ENCODE results near the gene PER1.

PER1 gene

DNA sequence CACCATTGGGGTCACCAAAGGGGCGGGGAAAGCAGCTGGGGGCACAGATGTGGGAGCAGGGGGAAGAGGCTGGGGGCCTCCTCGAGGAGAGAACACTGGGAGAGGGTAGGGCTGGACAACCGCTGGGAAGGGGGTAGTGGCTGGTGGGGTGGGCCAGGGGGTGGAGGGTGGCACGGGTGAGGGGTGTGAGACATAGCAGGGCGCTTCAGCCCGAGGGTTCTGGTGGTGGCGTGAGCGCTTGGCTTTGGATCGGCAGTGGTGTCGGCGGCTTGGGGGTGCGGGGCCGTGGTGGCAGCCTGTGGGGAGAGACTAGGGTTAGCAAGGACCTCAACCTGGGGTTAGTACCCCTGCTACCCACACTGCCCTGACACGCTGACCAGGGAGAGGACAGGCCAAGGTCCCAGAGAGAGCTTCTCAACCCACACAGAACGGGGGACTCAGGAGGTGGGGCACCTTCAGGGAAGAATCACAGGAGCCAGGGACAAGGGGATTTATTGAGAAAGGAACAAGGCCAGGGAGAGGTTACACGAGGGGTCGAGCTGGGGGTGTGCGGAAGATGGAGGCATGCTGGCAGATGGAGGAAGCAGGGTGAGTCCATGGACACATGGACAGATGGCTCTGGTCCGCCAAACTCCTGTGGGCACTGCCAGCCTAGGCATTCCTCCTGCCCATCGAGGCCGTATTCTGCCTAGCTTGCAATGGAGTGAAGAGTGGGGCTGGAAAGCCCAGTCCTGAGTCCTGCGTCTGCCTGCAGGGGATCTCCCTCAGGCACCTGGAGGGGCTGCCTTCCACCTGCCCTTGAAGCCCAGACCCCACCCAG, 8.4 kb downstream of the PER1 start:
- no peak overlapping the region for H3K4me3 ChIP-seq (ENCODE audit: low read depth, low read length)
- no peak for DNase-seq (ENCODE audit: low read depth)
- TF ChIP-seq, protein P1, sequence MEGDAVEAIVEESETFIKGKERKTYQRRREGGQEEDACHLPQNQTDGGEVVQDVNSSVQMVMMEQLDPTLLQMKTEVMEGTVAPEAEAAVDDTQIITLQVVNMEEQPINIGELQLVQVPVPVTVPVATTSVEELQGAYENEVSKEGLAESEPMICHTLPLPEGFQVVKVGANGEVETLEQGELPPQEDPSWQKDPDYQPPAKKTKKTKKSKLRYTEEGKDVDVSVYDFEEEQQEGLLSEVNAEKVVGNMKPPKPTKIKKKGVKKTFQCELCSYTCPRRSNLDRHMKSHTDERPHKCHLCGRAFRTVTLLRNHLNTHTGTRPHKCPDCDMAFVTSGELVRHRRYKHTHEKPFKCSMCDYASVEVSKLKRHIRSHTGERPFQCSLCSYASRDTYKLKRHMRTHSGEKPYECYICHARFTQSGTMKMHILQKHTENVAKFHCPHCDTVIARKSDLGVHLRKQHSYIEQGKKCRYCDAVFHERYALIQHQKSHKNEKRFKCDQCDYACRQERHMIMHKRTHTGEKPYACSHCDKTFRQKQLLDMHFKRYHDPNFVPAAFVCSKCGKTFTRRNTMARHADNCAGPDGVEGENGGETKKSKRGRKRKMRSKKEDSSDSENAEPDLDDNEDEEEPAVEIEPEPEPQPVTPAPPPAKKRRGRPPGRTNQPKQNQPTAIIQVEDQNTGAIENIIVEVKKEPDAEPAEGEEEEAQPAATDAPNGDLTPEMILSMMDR (IDR thresholded peaks at IDR 0.05; ENCODE audit: low read depth, low read length, missing control alignments) = no peak
- in situ Hi-C loops (cut with HindIII; ENCODE audit: low sequenced_read_pairs) = no loop called here

DNA sequence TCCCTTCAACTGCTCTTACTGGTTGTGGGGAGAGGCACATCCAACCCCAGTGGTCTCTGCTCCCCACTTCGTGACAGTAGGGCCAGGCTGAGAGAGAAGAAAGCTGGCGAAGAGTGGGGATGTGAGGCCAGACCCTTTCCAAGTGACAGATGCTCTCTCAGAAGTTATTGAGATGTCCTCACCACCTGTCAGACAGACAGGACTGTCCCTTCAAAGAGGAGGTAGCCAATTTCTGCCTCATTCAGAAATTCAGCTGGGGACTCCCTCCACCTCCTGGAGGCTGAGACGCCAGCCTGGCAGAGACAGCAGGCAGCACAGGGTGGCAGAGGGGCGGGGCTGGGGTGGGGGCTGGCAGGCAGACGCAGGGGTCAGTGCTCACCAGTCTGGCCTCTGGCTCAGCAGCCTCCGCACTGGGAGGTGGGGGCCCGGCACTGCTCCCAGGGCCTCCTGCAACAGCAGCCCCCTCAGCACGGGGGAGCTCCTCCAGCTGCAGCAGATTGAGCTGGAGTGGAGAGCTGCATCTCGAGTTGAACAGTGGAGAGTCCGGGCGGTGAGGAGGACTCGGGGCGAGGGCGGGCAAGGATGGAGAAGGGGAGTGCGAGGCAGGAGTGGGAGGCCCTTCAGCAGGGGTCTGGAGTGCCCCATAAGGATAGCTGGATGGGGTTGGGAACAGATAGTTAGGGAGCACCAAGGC, 9.2 kb downstream of the PER1 start:
- no peak overlapping the region for H3K4me3 ChIP-seq (ENCODE audit: low read depth, low read length)
- TF ChIP-seq, protein P1 (IDR thresholded peaks at IDR 0.05; ENCODE audit: low read depth, low read length, missing control alignments) = no peak
- DNase-seq (ENCODE audit: low read depth) = no peak
- in situ Hi-C loops (cut with HindIII; ENCODE audit: low sequenced_read_pairs) = no loop called here

DNA sequence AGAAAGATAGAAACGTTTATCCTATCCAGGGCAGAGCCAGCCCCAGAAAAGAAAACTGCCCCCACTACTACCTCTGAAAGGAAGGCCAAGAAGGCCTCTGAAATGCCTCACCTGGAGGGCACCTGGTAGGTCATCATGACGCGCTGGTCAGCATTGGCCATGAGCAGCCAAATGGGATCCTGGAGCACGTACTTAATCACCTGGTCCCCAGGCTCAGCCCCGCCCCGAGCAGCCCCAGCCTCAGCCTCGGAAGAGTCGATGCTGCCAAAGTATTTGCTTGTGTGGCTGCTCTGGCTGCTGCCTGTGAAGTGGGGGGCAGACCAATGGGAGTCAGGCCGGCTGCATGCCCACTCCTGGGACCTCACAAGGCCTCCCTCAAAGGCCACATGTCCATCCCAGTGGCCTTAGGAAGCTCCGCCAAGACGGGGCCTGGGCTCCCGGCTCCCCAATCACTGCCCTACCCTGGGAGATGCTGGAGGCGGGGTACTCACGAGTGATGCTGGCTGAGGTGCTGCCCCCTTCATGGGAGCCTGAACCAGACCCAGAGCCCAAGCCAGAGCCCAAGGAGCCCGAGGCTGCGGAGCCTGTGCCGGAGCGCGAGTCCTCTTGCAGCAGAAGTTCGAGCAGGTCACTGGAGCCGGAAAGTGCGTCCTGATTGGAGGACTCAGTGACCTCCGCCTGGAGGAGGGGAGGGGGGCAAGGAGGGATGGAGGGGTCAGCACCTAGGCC, 9.9 kb downstream of the PER1 start:
- H3K4me3 ChIP-seq (ENCODE audit: low read depth, low read length) = no peak overlapping the region
- DNase-seq (ENCODE audit: low read depth) = no peak
- in situ Hi-C loops (cut with HindIII; ENCODE audit: low sequenced_read_pairs) = no loop called here
- TF ChIP-seq, protein P1 (IDR thresholded peaks at IDR 0.05; ENCODE audit: low read depth, low read length, missing control alignments) = no peak

DNA sequence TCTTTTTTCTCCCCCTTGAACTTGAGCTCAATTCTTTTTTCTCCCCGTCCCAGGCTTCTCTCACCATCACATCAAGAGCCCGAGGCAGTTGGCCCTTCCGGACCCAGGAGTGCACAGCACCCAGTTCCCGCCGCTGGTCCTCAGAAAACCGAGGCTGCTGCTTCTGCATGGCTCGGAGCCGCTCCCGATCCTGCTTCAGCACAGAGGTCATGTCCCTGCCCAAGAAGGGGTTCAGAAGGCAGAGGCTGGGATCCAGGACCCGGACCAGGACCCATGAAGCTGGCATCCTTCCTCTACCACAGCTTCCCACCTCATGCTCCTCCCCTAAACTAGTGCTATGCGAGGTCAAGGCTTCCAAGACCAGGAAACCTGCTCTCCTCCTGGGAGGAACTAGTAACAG, 10.5 kb downstream of the PER1 start:
- in situ Hi-C loops (cut with HindIII; ENCODE audit: low sequenced_read_pairs) = no loop called here
- TF ChIP-seq, protein P1 (IDR thresholded peaks at IDR 0.05; ENCODE audit: low read depth, low read length, missing control alignments) = no peak
- no peak overlapping the region for H3K4me3 ChIP-seq (ENCODE audit: low read depth, low read length)
- no peak for DNase-seq (ENCODE audit: low read depth)

DNA sequence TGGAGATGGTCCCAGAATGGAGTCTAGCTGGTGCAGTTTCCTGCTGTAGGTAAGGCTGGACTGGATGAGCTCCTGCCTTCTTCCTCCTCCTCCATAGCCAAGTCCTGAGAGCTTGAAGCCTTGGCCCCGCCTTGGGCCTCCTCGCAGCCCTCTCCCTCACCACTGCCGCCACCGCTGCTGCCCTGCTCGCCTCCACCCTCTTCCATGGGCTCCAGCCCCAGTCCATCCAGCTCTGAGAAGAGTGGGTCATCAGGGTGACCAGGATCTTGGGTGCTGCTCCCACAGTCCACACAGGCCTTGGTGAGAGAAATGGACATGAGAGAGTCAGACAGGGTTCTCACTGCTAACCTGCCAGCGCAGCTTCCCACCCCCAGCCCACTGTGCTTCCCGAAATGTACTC, 11.2 kb downstream of the PER1 start:
- in situ Hi-C loops (cut with HindIII; ENCODE audit: low sequenced_read_pairs) = no loop called here
- H3K4me3 ChIP-seq (ENCODE audit: low read depth, low read length) = no peak overlapping the region
- DNase-seq (ENCODE audit: low read depth) = no peak
- TF ChIP-seq, protein P1 (IDR thresholded peaks at IDR 0.05; ENCODE audit: low read depth, low read length, missing control alignments) = no peak
